Effector memory CD4-positive, alpha-beta T cell (primary cell): ENCODE measurements around the gene TMUB2.
"Not testable (repeated sequence)": the region's sequence is repeated elsewhere in the genome, so short reads cannot be mapped to it uniquely, and the experiment has no call there.

Experiments used
- DNase-seq, 3 donors: peaks; one replicate each; pipeline ENCODE4 v3.0.0-alpha.2; 2020
- H3K27ac ChIP-seq: 2 replicates; pipeline ENCODE4 v1.7.0; 2013; ENCODE audit warnings: mild to moderate bottlenecking, low read length, moderate library complexity; ENCODE audit not compliant: insufficient read depth, poor library complexity, severe bottlenecking
- H3K27me3 ChIP-seq: replicated peaks from 2 replicates; pipeline ENCODE4 v1.7.0; 2013; ENCODE audit warnings: mild to moderate bottlenecking, low read length; ENCODE audit not compliant: insufficient read depth, control insufficient read depth, poor library complexity, severe bottlenecking
- H3K36me3 ChIP-seq: 2 replicates; pipeline ENCODE4 v1.7.0; 2013; ENCODE audit warnings: mild to moderate bottlenecking, low read length, moderate library complexity; ENCODE audit not compliant: control insufficient read depth, insufficient read depth
- H3K4me1 ChIP-seq: 2 replicates; pipeline ENCODE4 v1.7.0; 2013; ENCODE audit warnings: low read length, mild to moderate bottlenecking; ENCODE audit not compliant: control insufficient read depth, insufficient read depth, poor library complexity, severe bottlenecking
- H3K4me3 ChIP-seq: 2 replicates; pipeline ENCODE4 v1.7.0; 2013; ENCODE audit warnings: low read length, low read depth, mild to moderate bottlenecking; ENCODE audit not compliant: insufficient read depth, poor library complexity, severe bottlenecking
- H3K9me3 ChIP-seq: 2 replicates; pipeline ENCODE4 v1.7.0; 2013; ENCODE audit warnings: mild to moderate bottlenecking, low read length, moderate library complexity; ENCODE audit not compliant: control insufficient read depth
- total RNA-seq, 3 donors: gene quantifications; one replicate each; lab custom pipeline; 2026; lab: John Stamatoyannopoulos, UW

Gene TMUB2
- 43.7 to 63.3 (median 52.7) reads per million in 3 donors for total RNA-seq

- Histone ChIP-seq H3K27me3 (no peaks in the 10 kb centered on the region), H3K27ac (peak within 1 kb of the TSS; percentile 99), H3K4me1 (peaks cover 26% of the 10 kb centered on the region), H3K4me3 (peak within 1 kb of the TSS; percentile 97), H3K9me3 (no peaks in the 10 kb centered on the region), H3K36me3 (peaks cover 34% of the 10 kb centered on the region)
- DNase-seq = peak; percentile 99
Observed at GRCh38 chr17:44186307-44187130, at the start of gene TMUB2. Gene TMUB2, plus strand, starts transcription at chr17:44186972. Its CDS starts 737 bp downstream, at chr17:44187709.

GRCh38 chr17:44137891-44138709 lies 48.7 kb upstream of the TMUB2 start:
- peak in 2 of 3 donors; percentile 28 to 49 for DNase-seq
- Histone ChIP-seq H3K9me3 (no peaks in the 10 kb centered on the region), H3K36me3 (no peaks in the 10 kb centered on the region), H3K27ac (no peak overlapping the region), H3K4me3 (no peak overlapping the region), H3K27me3 (peaks cover 4% of the 10 kb centered on the region), H3K4me1 (no peaks in the 10 kb centered on the region)

- not testable (repeated sequence) for H3K27me3 ChIP-seq, DNase-seq, H3K4me1 ChIP-seq, H3K27ac ChIP-seq, H3K4me3 ChIP-seq, H3K9me3 ChIP-seq, H3K36me3 ChIP-seq
Observed at GRCh38 chr17:44143921-44144320, 42.9 kb upstream of the TMUB2 start.

- Histone ChIP-seq H3K36me3 (no peaks in the 10 kb centered on the region), H3K27ac (no peak overlapping the region), H3K27me3 (no peaks in the 10 kb centered on the region), H3K4me3 (no peak overlapping the region), H3K4me1 (no peaks in the 10 kb centered on the region), H3K9me3 (no peaks in the 10 kb centered on the region)
- DNase-seq = no peak
Observed at GRCh38 chr17:44144966-44145739, 41.6 kb upstream of the TMUB2 start.

GRCh38 chr17:44146375-44147346 lies 40.1 kb upstream of the TMUB2 start:
- no peak for DNase-seq
- Histone ChIP-seq H3K9me3 (no peaks in the 10 kb centered on the region), H3K27ac (no peak overlapping the region), H3K4me1 (no peaks in the 10 kb centered on the region), H3K36me3 (no peaks in the 10 kb centered on the region), H3K4me3 (no peak overlapping the region), H3K27me3 (no peaks in the 10 kb centered on the region)

- no peaks in the 10 kb centered on the region for H3K36me3 ChIP-seq
- no peaks in the 10 kb centered on the region for H3K9me3 ChIP-seq
- no peaks in the 10 kb centered on the region for H3K4me1 ChIP-seq
- H3K27ac ChIP-seq = no peak overlapping the region
- DNase-seq = no peak
- H3K4me3 ChIP-seq = no peak overlapping the region
- H3K27me3 ChIP-seq = no peaks in the 10 kb centered on the region
Observed at GRCh38 chr17:44147812-44148211, 39.0 kb upstream of the TMUB2 start.

GRCh38 chr17:44149066-44149465 lies 37.7 kb upstream of the TMUB2 start:
- not testable (repeated sequence) for DNase-seq, H3K9me3 ChIP-seq, H3K4me3 ChIP-seq, H3K36me3 ChIP-seq, H3K4me1 ChIP-seq, H3K27me3 ChIP-seq, H3K27ac ChIP-seq

GRCh38 chr17:44149750-44150329 lies 36.9 kb upstream of the TMUB2 start:
- Histone ChIP-seq H3K4me1 (no peaks in the 10 kb centered on the region), H3K27me3 (no peaks in the 10 kb centered on the region), H3K9me3 (no peaks in the 10 kb centered on the region), H3K36me3 (no peaks in the 10 kb centered on the region), H3K4me3 (no peak overlapping the region), H3K27ac (no peak overlapping the region)
- no peak for DNase-seq

- no peak overlapping the region for H3K27ac ChIP-seq
Observed at GRCh38 chr17:44152875-44153274, 33.9 kb upstream of the TMUB2 start.

More at GRCh38 chr17:44152875-44153274, 33.9 kb upstream of the TMUB2 start:
- DNase-seq = no peak
- Histone ChIP-seq H3K9me3 (no peaks in the 10 kb centered on the region), H3K4me3 (no peak overlapping the region), H3K4me1 (no peaks in the 10 kb centered on the region), H3K36me3 (no peaks in the 10 kb centered on the region), H3K27me3 (no peaks in the 10 kb centered on the region)
